SKM-1 treated with dmso at 0.1 percent for 144 hours (cell line): ENCODE results near the gene SOX4.
A peak's percentile ranks its signal among the peaks of the same experiment; 100 is the strongest.

ENCODE experiments used
- DNase-seq: peaks from one replicate; lab custom pipeline; 2025; ENCODE audit not compliant: unreplicated experiment; lab: John Stamatoyannopoulos, UW

SOX4 gene

GRCh38 chr6:21593927-21594415 lies 420 bp downstream of the SOX4 start:
- peak; percentile 55 for DNase-seq

- DNase-seq = peak; percentile 49
Measured at GRCh38 chr6:21594416-21595281, 1.1 kb downstream of the SOX4 start.

- DNase-seq = no peak
Measured at GRCh38 chr6:21595285-21596144, 2.0 kb downstream of the SOX4 start.

GRCh38 chr6:21596145-21596948 lies 2.8 kb downstream of the SOX4 start:
- DNase-seq = no peak

GRCh38 chr6:21596949-21597682 lies 3.6 kb downstream of the SOX4 start:
- peak; percentile 21 for DNase-seq

- no peak for DNase-seq
Measured at GRCh38 chr6:21597801-21598673, 4.5 kb downstream of the SOX4 start.

GRCh38 chr6:21598674-21599023 lies 5.1 kb downstream of the SOX4 start:
- no peak for DNase-seq

- DNase-seq = no peak
Measured at GRCh38 chr6:21599051-21599696, 5.6 kb downstream of the SOX4 start.

GRCh38 chr6:21601339-21601923 lies 7.9 kb downstream of the SOX4 start:
- no peak for DNase-seq

GRCh38 chr6:21601932-21602390 lies 8.4 kb downstream of the SOX4 start:
- no peak for DNase-seq

GRCh38 chr6:21603082-21603952 lies 9.8 kb downstream of the SOX4 start:
- DNase-seq = no peak

- DNase-seq = no peak
Measured at GRCh38 chr6:21604081-21604480, 10.5 kb downstream of the SOX4 start.

GRCh38 chr6:21605166-21605565 lies 11.6 kb downstream of the SOX4 start:
- no peak for DNase-seq

- no peak for DNase-seq
Measured at GRCh38 chr6:21608601-21609000, 15.1 kb downstream of the SOX4 start.

GRCh38 chr6:21609881-21610329 lies 16.4 kb downstream of the SOX4 start:
- DNase-seq = no peak

- DNase-seq = peak; percentile 9
Measured at GRCh38 chr6:21610341-21610740, 16.8 kb downstream of the SOX4 start.

- DNase-seq = no peak
Measured at GRCh38 chr6:21611485-21611884, 17.9 kb downstream of the SOX4 start.
